ENCODE measurements around the gene MED9.
"Not testable (repeated sequence)": the region's sequence is repeated elsewhere in the genome, so short reads cannot be mapped to it uniquely, and the experiment has no call there.

MED9 gene

GRCh38 chr17:17455173-17455572 is 21.6 kb upstream of the MED9 start:
- DNase-seq (ENCODE audit: low spot score) = no peak

- no peak for DNase-seq (ENCODE audit: low spot score)
Observed at GRCh38 chr17:17456251-17456650, 20.5 kb upstream of the MED9 start.

GRCh38 chr17:17457680-17458079 is 19.1 kb upstream of the MED9 start:
- no peak for DNase-seq (ENCODE audit: low spot score)

GRCh38 chr17:17460038-17460437 is 16.8 kb upstream of the MED9 start:
- no peak for DNase-seq (ENCODE audit: low spot score)

- DNase-seq (ENCODE audit: low spot score) = no peak
Observed at GRCh38 chr17:17462048-17462824, 14.6 kb upstream of the MED9 start.

DNA sequence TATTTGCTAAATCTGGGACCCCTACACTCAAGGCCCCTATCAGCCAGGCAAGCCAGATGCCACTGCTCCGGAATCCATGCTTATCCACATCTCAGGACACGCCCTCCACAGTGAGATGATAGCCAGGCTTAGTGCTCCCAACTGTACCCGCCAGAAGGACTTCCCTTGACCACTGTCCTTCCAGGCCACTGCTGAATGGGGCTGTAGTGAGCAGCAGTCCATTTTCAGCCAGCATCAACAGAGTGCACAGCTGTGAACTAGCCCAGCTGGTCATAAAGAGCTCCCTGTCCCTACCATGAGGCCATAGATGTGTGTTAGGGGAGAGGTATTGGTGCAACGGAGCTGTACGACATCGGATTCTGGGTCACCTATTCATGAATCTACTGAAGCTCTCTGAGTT is 13.0 kb upstream of the MED9 start:
- DNase-seq (ENCODE audit: low spot score) = no peak

DNA sequence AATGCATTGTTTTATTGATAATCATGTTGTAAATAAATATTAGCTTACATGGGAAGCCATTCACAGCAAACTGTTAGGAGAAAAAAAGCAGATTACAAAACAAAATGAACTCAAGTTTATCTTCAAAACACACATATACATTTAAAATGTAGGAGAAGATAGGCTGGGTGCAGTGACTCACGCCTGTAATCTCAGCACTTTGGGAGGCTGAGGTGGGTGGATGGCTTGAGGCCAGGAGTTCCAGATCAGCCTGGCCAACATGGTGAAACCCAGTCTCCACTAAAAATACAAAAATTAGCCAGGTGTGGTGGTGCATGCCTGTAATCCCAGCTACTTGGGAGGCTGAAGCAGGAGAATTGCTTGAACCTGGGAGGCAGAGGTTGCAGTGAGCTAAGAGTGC is 10.9 kb upstream of the MED9 start:
- not testable (repeated sequence) for DNase-seq (ENCODE audit: low spot score)

DNA sequence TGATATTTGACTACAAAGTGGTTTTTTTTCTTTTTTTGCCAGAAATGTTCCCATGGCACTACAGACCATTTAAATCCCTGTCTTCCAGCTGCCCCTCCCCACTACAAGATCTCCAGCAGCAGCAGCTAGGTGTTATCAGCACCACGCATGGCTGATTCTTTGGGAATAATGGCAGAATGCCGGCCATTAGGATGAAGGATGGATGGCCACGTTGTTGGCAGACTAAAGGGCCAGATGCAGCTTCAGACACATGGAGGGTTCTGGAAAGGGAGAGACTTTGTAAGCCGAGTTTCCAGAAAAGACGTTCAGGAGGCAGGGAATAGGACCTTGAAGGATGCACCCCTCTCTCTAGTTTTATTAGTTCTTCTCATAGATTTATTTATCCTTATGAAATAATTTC is 10.3 kb upstream of the MED9 start:
- no peak for DNase-seq (ENCODE audit: low spot score)

DNA sequence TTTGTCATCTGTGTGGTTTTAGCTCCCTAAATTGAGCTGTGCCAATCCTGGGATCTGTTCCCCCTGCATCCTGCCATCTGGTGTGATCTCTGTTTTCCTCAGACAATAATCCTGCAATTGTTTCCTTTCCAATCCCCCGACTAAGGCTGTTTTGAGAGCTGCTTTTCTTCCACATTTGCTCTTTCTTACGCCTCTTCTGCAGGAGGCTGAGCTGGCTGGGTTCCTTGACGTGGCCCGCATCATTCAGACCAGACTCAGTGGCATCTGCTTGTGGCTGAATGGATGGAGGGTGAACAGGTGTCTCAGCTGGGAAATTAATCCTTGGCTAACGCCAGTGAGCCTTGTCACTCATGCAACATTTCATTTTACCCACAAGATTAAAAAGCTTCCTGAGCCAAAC is 9.8 kb upstream of the MED9 start:
- no peak for DNase-seq (ENCODE audit: low spot score)

DNA sequence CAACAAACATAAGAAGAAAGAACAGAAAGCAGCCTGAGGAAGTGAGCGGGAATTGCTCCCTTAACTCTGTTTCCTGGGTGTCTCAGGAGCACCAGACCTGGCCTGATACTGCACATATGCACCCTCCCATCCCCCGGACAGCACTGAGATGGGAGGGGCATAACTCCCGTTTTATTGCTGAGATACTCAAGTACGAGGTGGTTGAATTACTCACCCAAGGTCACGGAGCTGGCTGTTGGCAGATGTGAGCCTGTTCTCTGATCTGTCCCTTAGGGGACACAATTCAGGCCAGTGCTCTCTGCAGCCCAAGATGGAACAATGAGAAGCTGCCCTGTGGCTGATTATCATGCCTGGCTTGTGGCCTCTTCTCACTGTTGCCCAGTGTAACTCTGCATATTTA is 9.1 kb upstream of the MED9 start:
- DNase-seq (ENCODE audit: low spot score) = peak; percentile 35

GRCh38 chr17:17468217-17469010 is 8.4 kb upstream of the MED9 start:
- DNase-seq (ENCODE audit: low spot score) = no peak

- DNase-seq (ENCODE audit: low spot score) = no peak
Observed at GRCh38 chr17:17469358-17469757, 7.4 kb upstream of the MED9 start.

GRCh38 chr17:17469996-17470395 is 6.8 kb upstream of the MED9 start:
- no peak for DNase-seq (ENCODE audit: low spot score)

- DNase-seq (ENCODE audit: low spot score) = no peak
Observed at GRCh38 chr17:17472333-17472920, 4.4 kb upstream of the MED9 start.

DNA sequence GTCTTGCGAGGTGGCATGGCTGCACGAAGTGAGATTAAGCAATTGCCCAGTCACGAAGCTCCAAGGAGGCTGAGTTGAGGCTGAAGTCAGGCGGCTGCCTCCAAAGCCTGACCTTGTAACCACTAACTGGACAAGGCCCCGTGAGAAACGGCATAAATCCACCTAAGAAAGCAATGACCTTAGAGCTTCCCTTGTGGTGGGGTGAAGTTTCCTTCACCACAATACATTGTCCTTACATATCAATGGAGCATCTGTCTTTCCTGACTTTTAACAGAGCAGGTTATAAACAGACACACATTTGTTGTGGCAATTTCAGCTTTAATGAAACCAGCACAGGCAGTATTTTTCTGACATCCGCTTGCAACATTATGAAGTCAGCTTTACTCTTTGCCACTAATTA is 2.5 kb upstream of the MED9 start:
- no peak for DNase-seq (ENCODE audit: low spot score)

GRCh38 chr17:17479209-17479608 is 2.4 kb downstream of the MED9 start:
- DNase-seq (ENCODE audit: low spot score) = no peak

DNA sequence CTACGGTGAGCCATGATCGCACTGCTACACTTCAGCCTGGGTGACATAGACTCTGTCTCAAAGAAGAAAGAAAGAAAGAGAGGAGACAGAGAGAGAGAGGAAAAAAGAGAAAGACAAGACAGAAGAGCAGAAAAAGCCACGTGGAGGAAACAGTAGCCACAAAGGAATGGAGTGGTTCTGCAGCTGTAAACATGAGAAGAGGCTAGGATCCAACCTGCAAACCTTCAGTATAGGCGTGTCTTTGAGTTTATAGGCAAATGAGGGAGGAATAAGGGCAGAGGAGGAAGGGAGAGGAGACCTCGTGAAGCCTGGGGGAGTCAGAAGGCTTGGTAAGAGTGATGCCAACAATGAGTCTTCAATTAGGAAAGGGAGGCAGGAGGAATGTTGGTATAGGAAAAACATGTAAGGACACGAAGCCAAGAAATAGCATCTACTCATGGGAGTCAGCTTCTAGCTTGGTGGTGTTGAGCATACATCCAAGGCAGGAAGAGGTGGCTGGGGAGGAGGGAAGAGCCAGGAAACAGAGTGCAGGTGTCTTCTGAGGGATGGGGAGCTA is 3.9 kb downstream of the MED9 start:
- DNase-seq (ENCODE audit: low spot score) = no peak

- DNase-seq (ENCODE audit: low spot score) = no peak
Observed at GRCh38 chr17:17481860-17482259, 5.1 kb downstream of the MED9 start.

DNA sequence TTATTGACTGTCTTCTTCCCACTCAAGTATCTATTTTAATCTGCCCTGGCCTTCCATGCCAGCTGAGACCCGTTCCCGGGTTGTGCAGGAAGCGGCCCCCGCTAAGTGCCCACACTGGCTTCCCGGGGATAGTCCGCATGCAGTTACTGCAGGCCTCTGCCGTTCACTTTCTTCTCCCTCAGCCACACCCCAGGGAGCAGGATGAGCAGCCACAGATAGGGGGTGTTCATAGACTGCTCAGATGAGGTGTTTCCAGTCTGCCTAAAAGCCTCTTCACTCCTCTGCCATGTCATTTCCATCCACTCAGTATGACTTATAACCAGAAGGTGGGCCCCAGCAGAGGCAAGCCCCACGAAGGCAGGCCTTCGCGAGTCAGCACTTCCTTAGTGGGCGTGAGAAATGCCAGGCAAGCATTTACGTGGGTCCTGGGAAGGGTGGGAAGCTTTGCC is 7.7 kb downstream of the MED9 start:
- no peak for DNase-seq (ENCODE audit: low spot score)

GRCh38 chr17:17485420-17485819 is 8.6 kb downstream of the MED9 start:
- DNase-seq (ENCODE audit: low spot score) = no peak

GRCh38 chr17:17486416-17486815 is 9.6 kb downstream of the MED9 start:
- DNase-seq (ENCODE audit: low spot score) = not testable (repeated sequence)

DNA sequence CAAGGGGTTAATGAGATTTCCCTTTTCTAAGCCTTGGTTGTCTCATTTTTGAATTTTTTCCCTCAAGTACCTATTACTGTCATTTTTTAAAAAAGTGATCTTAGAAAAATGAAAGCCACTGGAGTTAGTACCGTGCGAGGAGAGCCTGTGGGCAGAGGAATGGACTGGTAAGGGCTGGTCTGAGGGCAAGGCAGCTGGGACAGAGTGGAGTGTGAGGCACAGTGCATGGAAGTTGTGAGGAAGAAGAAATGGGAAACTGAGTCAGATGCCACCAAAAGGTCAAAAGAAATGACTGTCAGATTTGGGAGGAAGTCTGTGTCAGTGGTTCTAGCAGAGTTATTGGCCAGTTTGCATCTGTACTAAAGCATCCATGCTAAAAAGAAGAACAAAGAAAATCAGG is 11.2 kb downstream of the MED9 start:
- DNase-seq (ENCODE audit: low spot score) = no peak

GRCh38 chr17:17491031-17491471 is 14.3 kb downstream of the MED9 start:
- DNase-seq (ENCODE audit: low spot score) = no peak

Measured in SW480 (cell line).